ENCODE data around the gene USP3. TPM values are rescaled to one million over a fixed set of nuclear protein-coding genes. Genes with fewer than 3 reads are reported as not detected.

Gene USP3
- total and polyA plus RNA-seq, 10 of the 15 experiments (the other 5 are each of a cell fraction or from before 2014, with no cell fraction given) = 23.8 to 64.5 (median 50.3) TPM

- DNase-seq (ENCODE audit: low read depth, low spot score) (no peak), ATAC-seq (no peak), FAIRE-seq (no peak)
- Histone ChIP-seq H3K9ac (ENCODE audit: control insufficient read depth, insufficient read depth, low read length) (no peak overlapping the region), H3K4me3 (no peak overlapping the region), H3K9me3 (replicated peaks; ENCODE audit: control insufficient read depth, insufficient read depth, low read length) (no peaks in the 10 kb centered on the region), H2AFZ (ENCODE audit: control insufficient read depth, low read depth, low read length) (no peak overlapping the region), H4K20me1 (ENCODE audit: control insufficient read depth, insufficient read depth) (no peaks in the 10 kb centered on the region), H3K4me1 (ENCODE audit: control insufficient read depth, insufficient read depth, low read length) (peaks cover 25% of the 10 kb centered on the region), H3K4me2 (ENCODE audit: control insufficient read depth, insufficient read depth) (no peak overlapping the region), H3K79me2 (ENCODE audit: control insufficient read depth, insufficient read depth, low read length) (peaks cover under 1% of the 10 kb centered on the region; the same call in 1 of the 2 replicates), H3K36me3 (ENCODE audit: control insufficient read depth in 2 of 2, insufficient read depth in 2 of 2, low read length in 1 of 2) (peaks cover 11 to 18% of the 10 kb centered on the region in 2 experiments), H3K27ac (ENCODE audit: control insufficient read depth, insufficient read depth) (no peak overlapping the region), H3K27me3 (replicated peaks in 1 of 2; ENCODE audit: control insufficient read depth in 2 of 2, insufficient read depth in 2 of 2, low read length in 1 of 2) (no peaks in the 10 kb centered on the region)
- BruUV-seq (replicated peaks) = no TSS peak
- in situ Hi-C loops (cut with MboI) (no loop called here), intact Hi-C loops (cut with micrococcal nuclease; ENCODE audit: unreplicated experiment) (no loop called here)
- ChIA-PET RAD21 (ENCODE audit: unreplicated experiment) (interaction anchor here (0.7 to 1.2 kb wide), 3 partner anchors 10 to 139 kb away, joined by 3 read pairs; no protein-coding TSS in a partner anchor), SMC1A (ENCODE audit: uncharacterized antibody, unreplicated experiment) (interaction anchor here (1.0 to 2.9 kb wide), 7 partner anchors 10 to 462 kb away, joined by 3 to 7 read pairs (median 4); no protein-coding TSS in a partner anchor), CTCF (interaction anchor here (1.2 to 3.6 kb wide), 7 partner anchors 8 to 461 kb away, joined by 3 to 17 read pairs (median 3); no protein-coding TSS in a partner anchor), POLR2A (no interaction called here)
- WGBS (ENCODE audit: insufficient coverage, insufficient replicate concordance, low lambda C conversion rate, missing lambda C conversion rate) = 3% methylated on average over 2 of the region's 2 CpGs
- TF ChIP-seq PAX5 (IDR thresholded peaks at IDR 0.05; ENCODE audit: borderline replicate concordance, low read depth, low read length) (no peak), CBX3 (IDR thresholded peaks at IDR 0.05; ENCODE audit: borderline replicate concordance, low read depth) (no peak), NFYA (IDR thresholded peaks at IDR 0.05; ENCODE audit: borderline replicate concordance, low read depth, low read length) (no peak), POLR2A (IDR thresholded peaks at IDR 0.05; ENCODE audit: low read depth, low read length) (no peak), NFIC (IDR thresholded peaks at IDR 0.05; ENCODE audit: low read depth, low read length) (no peak), MYB (IDR thresholded peaks at IDR 0.05; ENCODE audit: borderline replicate concordance, low read depth, low read length) (no peak), ATF7 (IDR thresholded peaks at IDR 0.05; ENCODE audit: low read depth) (no peak), ZNF384 (IDR thresholded peaks at IDR 0.05; ENCODE audit: borderline replicate concordance, low read depth, low read length) (no peak), E2F4 (IDR thresholded peaks at IDR 0.05; ENCODE audit: low read depth, low read length) (no peak), IKZF1 (conservative IDR thresholded peaks at IDR 0.05) (no peak), CHD4 (IDR thresholded peaks at IDR 0.05) (no peak), TAF1 (IDR thresholded peaks at IDR 0.05; ENCODE audit: borderline replicate concordance, low read depth, low read length) (no peak), RAD51 (IDR thresholded peaks at IDR 0.05) (no peak), STAT3 (IDR thresholded peaks at IDR 0.05; ENCODE audit: low read depth, low read length) (no peak), SPI1 (IDR thresholded peaks at IDR 0.05; ENCODE audit: borderline replicate concordance, insufficient read depth, low read depth, low read length) (no peak), BHLHE40 (IDR thresholded peaks at IDR 0.05; ENCODE audit: borderline replicate concordance in 1 of 2, low read depth in 2 of 2, low read length in 1 of 2) (no peak), RB1 (IDR thresholded peaks at IDR 0.05; ENCODE audit: borderline replicate concordance) (no peak)
- TF ChIP-seq, protein P1, sequence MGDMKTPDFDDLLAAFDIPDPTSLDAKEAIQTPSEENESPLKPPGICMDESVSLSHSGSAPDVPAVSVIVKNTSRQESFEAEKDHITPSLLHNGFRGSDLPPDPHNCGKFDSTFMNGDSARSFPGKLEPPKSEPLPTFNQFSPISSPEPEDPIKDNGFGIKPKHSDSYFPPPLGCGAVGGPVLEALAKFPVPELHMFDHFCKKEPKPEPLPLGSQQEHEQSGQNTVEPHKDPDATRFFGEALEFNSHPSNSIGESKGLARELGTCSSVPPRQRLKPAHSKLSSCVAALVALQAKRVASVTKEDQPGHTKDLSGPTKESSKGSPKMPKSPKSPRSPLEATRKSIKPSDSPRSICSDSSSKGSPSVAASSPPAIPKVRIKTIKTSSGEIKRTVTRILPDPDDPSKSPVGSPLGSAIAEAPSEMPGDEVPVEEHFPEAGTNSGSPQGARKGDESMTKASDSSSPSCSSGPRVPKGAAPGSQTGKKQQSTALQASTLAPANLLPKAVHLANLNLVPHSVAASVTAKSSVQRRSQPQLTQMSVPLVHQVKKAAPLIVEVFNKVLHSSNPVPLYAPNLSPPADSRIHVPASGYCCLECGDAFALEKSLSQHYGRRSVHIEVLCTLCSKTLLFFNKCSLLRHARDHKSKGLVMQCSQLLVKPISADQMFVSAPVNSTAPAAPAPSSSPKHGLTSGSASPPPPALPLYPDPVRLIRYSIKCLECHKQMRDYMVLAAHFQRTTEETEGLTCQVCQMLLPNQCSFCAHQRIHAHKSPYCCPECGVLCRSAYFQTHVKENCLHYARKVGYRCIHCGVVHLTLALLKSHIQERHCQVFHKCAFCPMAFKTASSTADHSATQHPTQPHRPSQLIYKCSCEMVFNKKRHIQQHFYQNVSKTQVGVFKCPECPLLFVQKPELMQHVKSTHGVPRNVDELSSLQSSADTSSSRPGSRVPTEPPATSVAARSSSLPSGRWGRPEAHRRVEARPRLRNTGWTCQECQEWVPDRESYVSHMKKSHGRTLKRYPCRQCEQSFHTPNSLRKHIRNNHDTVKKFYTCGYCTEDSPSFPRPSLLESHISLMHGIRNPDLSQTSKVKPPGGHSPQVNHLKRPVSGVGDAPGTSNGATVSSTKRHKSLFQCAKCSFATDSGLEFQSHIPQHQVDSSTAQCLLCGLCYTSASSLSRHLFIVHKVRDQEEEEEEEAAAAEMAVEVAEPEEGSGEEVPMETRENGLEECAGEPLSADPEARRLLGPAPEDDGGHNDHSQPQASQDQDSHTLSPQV (IDR thresholded peaks at IDR 0.05) = no peak
- TF ChIP-seq, protein P2, sequence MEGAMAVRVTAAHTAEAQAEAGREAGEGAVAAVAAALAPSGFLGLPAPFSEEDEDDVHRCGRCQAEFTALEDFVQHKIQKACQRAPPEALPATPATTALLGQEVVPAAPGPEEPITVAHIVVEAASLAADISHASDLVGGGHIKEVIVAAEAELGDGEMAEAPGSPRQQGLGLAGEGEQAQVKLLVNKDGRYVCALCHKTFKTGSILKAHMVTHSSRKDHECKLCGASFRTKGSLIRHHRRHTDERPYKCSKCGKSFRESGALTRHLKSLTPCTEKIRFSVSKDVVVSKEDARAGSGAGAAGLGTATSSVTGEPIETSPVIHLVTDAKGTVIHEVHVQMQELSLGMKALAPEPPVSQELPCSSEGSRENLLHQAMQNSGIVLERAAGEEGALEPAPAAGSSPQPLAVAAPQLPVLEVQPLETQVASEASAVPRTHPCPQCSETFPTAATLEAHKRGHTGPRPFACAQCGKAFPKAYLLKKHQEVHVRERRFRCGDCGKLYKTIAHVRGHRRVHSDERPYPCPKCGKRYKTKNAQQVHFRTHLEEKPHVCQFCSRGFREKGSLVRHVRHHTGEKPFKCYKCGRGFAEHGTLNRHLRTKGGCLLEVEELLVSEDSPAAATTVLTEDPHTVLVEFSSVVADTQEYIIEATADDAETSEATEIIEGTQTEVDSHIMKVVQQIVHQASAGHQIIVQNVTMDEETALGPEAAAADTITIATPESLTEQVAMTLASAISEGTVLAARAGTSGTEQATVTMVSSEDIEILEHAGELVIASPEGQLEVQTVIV (IDR thresholded peaks at IDR 0.05; ENCODE audit: borderline replicate concordance, partially characterized antibody) = no peak
These were observed 101.9 kb downstream of the USP3 start for GRCh38 chr15:63606308-63606707.
